Smooth muscle cell (in vitro differentiated cells): Measurements from ENCODE around the gene NHSL2. TPM values are rescaled to one million over a fixed set of nuclear protein-coding genes. Genes with fewer than 3 reads are reported as not detected.

ENCODE experiments used
- DNase-seq: peaks from one replicate; lab custom pipeline; 2025; ENCODE audit not compliant: unreplicated experiment; lab: John Stamatoyannopoulos, UW
- H2AFZ ChIP-seq: fragments of 200-600 bp; sonication (generic); 2 replicates; pipeline ENCODE4 v1.6.0; 2016; ENCODE audit warnings: antibody characterized with exemption, low read depth, mild to moderate bottlenecking
- H3F3A ChIP-seq: fragments of 200-600 bp; sonication (generic); 2 replicates; pipeline ENCODE4 v1.6.0; 2017; ENCODE audit warnings: antibody characterized with exemption, low read depth
- H3K27ac ChIP-seq: fragments of 200-600 bp; sonication (generic); 2 replicates; pipeline ENCODE4 v1.5.1; 2016; ENCODE audit warnings: low read depth, mild to moderate bottlenecking
- H3K27me3 ChIP-seq: fragments of 200-600 bp; sonication (generic); 2 replicates; pipeline ENCODE4 v1.6.1; 2016; ENCODE audit warnings: low read depth, mild to moderate bottlenecking
- H3K36me3 ChIP-seq: fragments of 200-600 bp; sonication (generic); 2 replicates; pipeline ENCODE4 v1.5.1; 2016; ENCODE audit warnings: low read depth
- H3K4me1 ChIP-seq: fragments of 200-600 bp; sonication (generic); 2 replicates; pipeline ENCODE4 v1.5.1; 2016; ENCODE audit warnings: low read depth
- H3K4me2 ChIP-seq: fragments of 200-600 bp; sonication (generic); 2 replicates; pipeline ENCODE4 v1.6.0; 2016; ENCODE audit warnings: mild to moderate bottlenecking
- H3K4me3 ChIP-seq: fragments of 200-600 bp; sonication (generic); 2 replicates; pipeline ENCODE4 v1.5.1; 2016; ENCODE audit warnings: mild to moderate bottlenecking
- H3K79me2 ChIP-seq: fragments of 200-600 bp; sonication (generic); 2 replicates; pipeline ENCODE4 v1.6.0; 2016; ENCODE audit warnings: low read depth, mild to moderate bottlenecking
- H3K9ac ChIP-seq: fragments of 200-600 bp; sonication (generic); 2 replicates; pipeline ENCODE4 v1.6.0; 2016; ENCODE audit warnings: low read depth
- H3K9me3 ChIP-seq: fragments of 200-600 bp; sonication (generic); replicated peaks from 2 replicates; pipeline ENCODE4 v1.5.1; 2016; ENCODE audit warnings: low read depth
- H4K20me1 ChIP-seq: fragments of 200-600 bp; sonication (generic); 2 replicates; pipeline ENCODE4 v1.6.0; 2016; ENCODE audit warnings: low read depth
- CTCF ChIP-seq: fragments of 200-600 bp; sonication (generic); IDR thresholded peaks from 2 replicates; pipeline ENCODE4 v1.5.1; 2017; ENCODE audit warnings: borderline replicate concordance, mild to moderate bottlenecking, antibody characterized with exemption; ENCODE audit not compliant: insufficient read depth, poor library complexity, severe bottlenecking
- WGBS: methylation state at CpG from one replicate; pipeline ENCODE4 v1.1.7; 2016; ENCODE audit warnings: low lambda C conversion rate; 5-methylcytosine and 5-hydroxymethylcytosine counted together
- polyA plus RNA-seq: library from polyadenylated mRNA; unstranded; fragments of >200 nt; fragmentation: Nextera tagmentation; extraction: Ambion mirVana; gene quantifications from 2 replicates; pipeline ENCODE4 v1.2.1, GENCODE V29; 2016
- total RNA-seq: library from RNA; depleted of rRNA; stranded (reverse); fragments of >200 nt; gene quantifications from 2 replicates; pipeline ENCODE4 v1.2.3, GENCODE V29; 2014

The NHSL2 gene
- total and polyA plus RNA-seq, 2 experiments from 2014 or later: 2.9 to 3.3 TPM

GRCh38 chrX:72079607-72080006, 169.0 kb downstream of the NHSL2 start:
- 68% methylated on average over 12 of the region's 12 CpGs for WGBS
- DNase-seq: no peak
- Histone ChIP-seq H3K4me3 (no peak overlapping the region), H3K27me3 (no peaks in the 10 kb centered on the region), H3K79me2 (no peaks in the 10 kb centered on the region), H3K9ac (no peak overlapping the region), H3F3A (no peaks in the 10 kb centered on the region), H3K4me2 (no peak overlapping the region), H3K27ac (no peak overlapping the region), H3K9me3 (no peaks in the 10 kb centered on the region), H3K36me3 (no peaks in the 10 kb centered on the region), H4K20me1 (no peaks in the 10 kb centered on the region), H3K4me1 (no peaks in the 10 kb centered on the region), H2AFZ (no peak overlapping the region)
- TF ChIP-seq CTCF: no peak

- 84% methylated on average over 7 of the region's 7 CpGs for WGBS
- no peak for TF ChIP-seq CTCF
These were observed 169.5 kb downstream of the NHSL2 start for GRCh38 chrX:72080150-72080549.

GRCh38 chrX:72080800-72081199, 170.2 kb downstream of the NHSL2 start:
- Histone ChIP-seq H2AFZ (no peak overlapping the region), H3K4me2 (no peak overlapping the region), H3K27me3 (no peaks in the 10 kb centered on the region), H3K4me1 (no peaks in the 10 kb centered on the region), H3K4me3 (no peak overlapping the region), H3K9ac (no peak overlapping the region), H3K36me3 (no peaks in the 10 kb centered on the region), H4K20me1 (no peaks in the 10 kb centered on the region), H3F3A (no peaks in the 10 kb centered on the region), H3K79me2 (no peaks in the 10 kb centered on the region), H3K27ac (no peak overlapping the region), H3K9me3 (no peaks in the 10 kb centered on the region)
- WGBS: 82% methylated on average over 7 of the region's 7 CpGs
- TF ChIP-seq CTCF: no peak
- DNase-seq: no peak

More at GRCh38 chrX:72080150-72080549, 169.5 kb downstream of the NHSL2 start:
- Histone ChIP-seq H3K4me3 (no peak overlapping the region), H3K9ac (no peak overlapping the region), H3K9me3 (no peaks in the 10 kb centered on the region), H3F3A (no peaks in the 10 kb centered on the region), H3K4me2 (no peak overlapping the region), H4K20me1 (no peaks in the 10 kb centered on the region), H3K36me3 (no peaks in the 10 kb centered on the region), H3K4me1 (no peaks in the 10 kb centered on the region), H3K79me2 (no peaks in the 10 kb centered on the region), H3K27me3 (no peaks in the 10 kb centered on the region), H3K27ac (no peak overlapping the region), H2AFZ (no peak overlapping the region)
- DNase-seq: no peak

- WGBS: 66% methylated on average over 12 of the region's 12 CpGs
- no peaks in the 10 kb centered on the region for H3K27me3 ChIP-seq
These were observed 171.1 kb downstream of the NHSL2 start for GRCh38 chrX:72081605-72082320.

More at GRCh38 chrX:72081605-72082320, 171.1 kb downstream of the NHSL2 start:
- TF ChIP-seq CTCF: no peak
- Histone ChIP-seq H3K36me3 (no peaks in the 10 kb centered on the region), H3K27ac (no peak overlapping the region), H3K9me3 (no peaks in the 10 kb centered on the region), H4K20me1 (no peaks in the 10 kb centered on the region), H2AFZ (no peak overlapping the region), H3K79me2 (no peaks in the 10 kb centered on the region), H3K4me2 (no peak overlapping the region), H3K4me3 (no peak overlapping the region), H3F3A (no peaks in the 10 kb centered on the region), H3K9ac (no peak overlapping the region), H3K4me1 (no peaks in the 10 kb centered on the region)
- DNase-seq: no peak
